ENCODE data around the gene AP3M1.

The AP3M1 gene

DNA sequence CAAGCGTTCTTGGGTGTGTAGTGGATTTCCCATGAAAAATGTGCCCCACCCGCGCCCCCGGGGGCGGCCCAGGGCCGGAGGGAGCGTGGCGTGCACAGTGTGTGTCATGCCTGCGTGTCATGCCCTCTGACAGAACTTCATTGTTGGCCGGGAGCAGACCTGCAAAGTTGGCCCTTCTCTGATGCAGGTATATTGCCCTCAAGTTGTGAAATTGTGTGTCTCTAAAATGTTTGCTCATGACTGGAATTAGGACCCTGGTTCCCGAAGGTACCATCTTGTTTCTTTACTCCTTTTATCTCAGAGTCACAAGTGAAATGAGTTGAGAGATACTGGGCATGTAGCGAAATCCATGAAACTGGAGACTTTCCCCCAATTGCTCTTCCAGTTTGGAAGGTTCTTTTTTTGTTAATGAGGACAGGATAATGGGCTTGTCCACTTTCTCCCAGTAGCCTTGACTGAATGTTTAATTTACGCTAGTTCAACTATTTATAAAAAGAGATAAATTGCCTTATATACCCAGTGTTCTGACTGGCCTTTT, 26.6 kb upstream of the AP3M1 start:
- Histone ChIP-seq H3K27me3 (ENCODE audit: control insufficient read depth, insufficient read depth, low read length) (no peaks in the 10 kb centered on the region), H3K4me1 (ENCODE audit: control insufficient read depth, low read depth, low read length) (peaks cover 12% of the 10 kb centered on the region), H3K9ac (ENCODE audit: low read length) (peak overlapping the region; percentile 87), H3K27ac (ENCODE audit: low read length) (peak overlapping the region; percentile 66), H3K4me3 (ENCODE audit: low read length) (peak overlapping the region; percentile 90), H3K9me3 (ENCODE audit: control insufficient read depth, low read depth, low read length) (no peaks in the 10 kb centered on the region), H3K36me3 (ENCODE audit: control insufficient read depth, low read depth, low read length) (no peaks in the 10 kb centered on the region)

DNA sequence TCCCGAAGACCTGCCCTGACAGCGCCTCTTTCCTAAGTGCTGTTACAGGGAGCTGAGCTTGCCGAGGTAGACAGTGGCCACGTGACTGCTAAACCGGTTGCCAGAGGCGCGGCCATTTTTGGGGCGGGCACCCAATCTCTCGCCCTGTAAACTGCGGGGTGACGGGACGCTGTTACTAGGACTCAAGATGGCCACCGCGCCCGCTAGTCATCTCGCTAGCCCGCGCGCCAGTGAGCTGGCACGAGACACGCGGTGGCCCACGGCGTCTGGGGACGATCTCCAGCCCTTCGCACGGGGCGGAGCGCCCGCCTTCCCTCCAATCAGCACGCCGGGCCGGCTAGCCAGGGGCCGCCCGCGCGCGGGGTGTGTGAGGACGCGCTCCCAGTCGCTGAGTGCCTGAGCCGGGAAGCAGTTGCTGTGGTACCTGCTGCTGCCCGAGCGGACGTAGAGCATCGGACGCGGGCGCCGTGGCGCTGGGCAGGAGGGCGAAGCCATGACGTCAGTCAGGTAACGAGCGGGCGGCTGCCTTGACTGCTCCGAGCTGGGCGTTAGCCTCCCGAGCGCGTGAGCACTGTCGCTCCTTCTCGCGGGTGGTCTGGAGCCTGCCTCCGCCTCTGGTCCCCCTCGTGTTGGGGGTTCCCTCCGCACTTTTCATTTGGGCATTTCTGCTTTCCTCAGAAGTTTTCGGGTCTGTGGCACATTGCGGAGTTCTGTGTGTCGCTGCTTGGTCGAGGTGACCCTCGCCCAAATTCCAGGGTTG, 25.9 kb upstream of the AP3M1 start:
- no peaks in the 10 kb centered on the region for H3K27me3 ChIP-seq (ENCODE audit: control insufficient read depth, insufficient read depth, low read length)
- peak overlapping the region; percentile 87 for H3K9ac ChIP-seq (ENCODE audit: low read length)
- no peaks in the 10 kb centered on the region for H3K36me3 ChIP-seq (ENCODE audit: control insufficient read depth, low read depth, low read length)
- H3K9me3 ChIP-seq (ENCODE audit: control insufficient read depth, low read depth, low read length), result no peaks in the 10 kb centered on the region
- H3K27ac ChIP-seq (ENCODE audit: low read length), result peak overlapping the region; percentile 66
- peaks cover 8% of the 10 kb centered on the region for H3K4me1 ChIP-seq (ENCODE audit: control insufficient read depth, low read depth, low read length)
- peak overlapping the region; percentile 90 for H3K4me3 ChIP-seq (ENCODE audit: low read length)

DNA sequence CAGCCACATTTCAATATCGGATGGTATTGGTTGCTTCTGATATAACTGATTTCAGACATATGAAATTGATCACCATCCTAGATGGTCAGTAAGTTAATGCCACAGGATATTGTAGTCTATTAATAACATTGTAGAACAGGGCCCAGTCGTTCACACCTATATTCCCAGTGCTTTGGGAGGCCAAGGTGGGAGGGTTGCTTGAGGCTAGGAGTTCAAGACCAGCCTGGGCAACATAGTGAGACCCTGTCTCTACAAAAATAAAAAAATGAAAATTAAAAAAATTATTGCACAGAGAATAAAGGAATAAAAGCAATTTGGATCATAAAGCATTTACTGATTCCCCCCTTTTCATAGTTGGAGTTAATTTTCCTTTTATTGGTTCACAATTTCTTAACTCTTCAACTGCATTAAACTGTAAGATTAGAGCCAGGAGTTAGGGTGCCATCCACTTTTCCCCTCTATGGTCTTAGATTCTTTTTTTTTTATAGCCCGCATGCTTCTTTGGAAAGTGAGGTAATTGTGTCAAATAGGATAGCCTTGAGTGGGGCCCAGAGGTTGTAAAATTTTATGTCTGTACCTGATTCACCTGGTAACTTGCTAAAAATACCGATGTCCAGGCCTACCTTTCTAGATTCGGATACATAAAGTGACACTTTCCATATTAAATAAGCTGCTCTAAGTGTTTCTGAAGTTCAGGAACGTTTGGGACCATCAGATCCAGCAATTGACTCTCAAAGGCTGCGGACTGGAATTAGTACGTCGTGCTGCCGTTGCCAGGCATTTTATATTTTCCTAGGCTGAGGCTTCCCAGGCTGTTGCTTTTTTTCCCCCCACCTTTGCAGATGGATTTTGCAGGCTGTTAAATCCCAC, 25.1 kb upstream of the AP3M1 start:
- Histone ChIP-seq H3K27me3 (ENCODE audit: control insufficient read depth, insufficient read depth, low read length) (no peaks in the 10 kb centered on the region), H3K4me1 (ENCODE audit: control insufficient read depth, low read depth, low read length) (peaks cover 5% of the 10 kb centered on the region), H3K4me3 (ENCODE audit: low read length) (peak overlapping the region; percentile 90), H3K27ac (ENCODE audit: low read length) (peak overlapping the region; percentile 19), H3K36me3 (ENCODE audit: control insufficient read depth, low read depth, low read length) (no peaks in the 10 kb centered on the region), H3K9ac (ENCODE audit: low read length) (peak overlapping the region; percentile 87), H3K9me3 (ENCODE audit: control insufficient read depth, low read depth, low read length) (no peaks in the 10 kb centered on the region)

DNA sequence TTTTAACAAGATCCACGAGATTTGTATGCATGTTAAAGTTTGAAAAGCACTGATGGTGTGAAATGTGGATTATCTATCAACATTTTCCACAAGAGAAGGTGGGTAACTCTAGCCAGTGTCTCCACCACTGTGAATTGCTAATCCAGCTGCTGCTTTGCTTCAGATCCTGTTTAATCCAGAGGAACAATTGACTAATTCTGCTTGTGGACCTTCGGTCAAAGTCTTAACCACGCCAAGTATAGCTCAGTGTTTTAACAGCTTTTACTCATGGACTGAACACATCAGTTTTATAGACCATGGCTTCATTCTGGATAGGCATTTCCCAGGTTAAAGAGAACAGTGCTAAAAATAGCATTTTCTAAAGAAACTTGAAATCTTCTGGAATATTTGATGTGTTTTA, 23.9 kb upstream of the AP3M1 start:
- H3K36me3 ChIP-seq (ENCODE audit: control insufficient read depth, low read depth, low read length), result no peaks in the 10 kb centered on the region
- H3K27me3 ChIP-seq (ENCODE audit: control insufficient read depth, insufficient read depth, low read length), result no peaks in the 10 kb centered on the region
- H3K9me3 ChIP-seq (ENCODE audit: control insufficient read depth, low read depth, low read length), result no peaks in the 10 kb centered on the region
- peaks cover 5% of the 10 kb centered on the region for H3K4me1 ChIP-seq (ENCODE audit: control insufficient read depth, low read depth, low read length)
- H3K4me3 ChIP-seq (ENCODE audit: low read length), result no peak overlapping the region
- no peak overlapping the region for H3K27ac ChIP-seq (ENCODE audit: low read length)
- H3K9ac ChIP-seq (ENCODE audit: low read length), result no peak overlapping the region

DNA sequence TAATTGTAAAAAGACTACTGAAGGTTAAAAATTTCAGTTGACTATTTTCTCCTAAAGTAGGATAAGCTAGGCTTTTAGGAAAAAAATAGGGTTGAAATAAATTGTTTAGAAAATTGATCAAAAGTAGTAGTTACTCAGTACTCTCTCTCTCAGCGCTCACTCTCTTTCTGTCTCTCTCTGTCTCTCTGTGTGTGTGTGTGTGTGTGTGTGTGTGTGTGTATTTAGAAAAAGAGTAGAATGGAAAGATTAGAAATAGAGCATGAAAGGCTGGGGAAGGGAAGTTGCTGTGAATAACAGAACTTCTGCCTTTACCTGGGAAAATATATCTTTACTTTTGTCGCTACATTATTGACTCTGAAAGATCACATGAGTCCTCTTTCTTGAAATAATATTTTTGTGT, 21.0 kb upstream of the AP3M1 start:
- Histone ChIP-seq H3K4me1 (ENCODE audit: control insufficient read depth, low read depth, low read length) (peaks cover 5% of the 10 kb centered on the region), H3K36me3 (ENCODE audit: control insufficient read depth, low read depth, low read length) (no peaks in the 10 kb centered on the region), H3K9me3 (ENCODE audit: control insufficient read depth, low read depth, low read length) (no peaks in the 10 kb centered on the region), H3K27me3 (ENCODE audit: control insufficient read depth, insufficient read depth, low read length) (no peaks in the 10 kb centered on the region), H3K9ac (ENCODE audit: low read length) (no peak overlapping the region), H3K4me3 (ENCODE audit: low read length) (no peak overlapping the region), H3K27ac (ENCODE audit: low read length) (no peak overlapping the region)

DNA sequence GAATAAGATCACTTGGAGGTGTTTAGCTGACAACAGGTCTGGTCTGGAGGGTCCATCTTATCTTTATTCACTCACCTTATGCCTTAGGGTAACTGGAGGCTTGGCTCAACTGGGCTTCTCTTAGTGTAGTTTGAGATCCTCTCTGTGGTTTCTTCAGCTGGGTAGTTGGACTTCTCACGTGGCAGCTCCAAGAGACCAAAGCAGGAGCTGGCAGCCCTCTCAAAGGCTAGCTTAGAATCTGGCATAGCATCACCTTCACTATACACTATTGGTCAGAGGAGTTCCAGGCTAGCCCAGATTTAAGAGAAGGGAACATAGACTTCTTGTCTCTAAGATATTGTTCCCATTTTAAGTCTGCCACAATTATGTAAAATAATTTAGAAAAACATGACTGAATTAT, 16.8 kb upstream of the AP3M1 start:
- Histone ChIP-seq H3K9ac (ENCODE audit: low read length) (no peak overlapping the region), H3K9me3 (ENCODE audit: control insufficient read depth, low read depth, low read length) (no peaks in the 10 kb centered on the region), H3K4me3 (ENCODE audit: low read length) (no peak overlapping the region), H3K27me3 (ENCODE audit: control insufficient read depth, insufficient read depth, low read length) (no peaks in the 10 kb centered on the region), H3K27ac (ENCODE audit: low read length) (no peak overlapping the region), H3K4me1 (ENCODE audit: control insufficient read depth, low read depth, low read length) (no peaks in the 10 kb centered on the region), H3K36me3 (ENCODE audit: control insufficient read depth, low read depth, low read length) (no peaks in the 10 kb centered on the region)

DNA sequence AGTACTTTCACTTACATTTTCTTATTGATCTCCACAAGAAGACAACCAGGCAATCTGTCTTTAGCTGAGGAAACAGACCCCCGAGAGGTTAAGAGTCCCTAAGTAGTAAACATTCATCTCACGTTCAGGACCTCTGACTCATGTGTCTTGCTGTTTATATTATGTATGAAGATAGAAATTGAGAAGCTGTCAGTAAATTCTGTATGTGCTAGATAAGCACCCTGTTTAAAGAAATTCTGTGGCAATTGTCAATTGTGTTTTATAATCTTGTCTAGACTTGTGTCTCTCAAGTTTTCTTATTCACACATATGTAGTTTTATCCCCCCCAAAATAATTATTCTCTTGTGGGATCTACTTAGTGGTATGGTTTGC, 14.9 kb upstream of the AP3M1 start:
- Histone ChIP-seq H3K4me3 (ENCODE audit: low read length) (no peak overlapping the region), H3K27ac (ENCODE audit: low read length) (no peak overlapping the region), H3K9me3 (ENCODE audit: control insufficient read depth, low read depth, low read length) (no peaks in the 10 kb centered on the region), H3K27me3 (ENCODE audit: control insufficient read depth, insufficient read depth, low read length) (no peaks in the 10 kb centered on the region), H3K4me1 (ENCODE audit: control insufficient read depth, low read depth, low read length) (no peaks in the 10 kb centered on the region), H3K36me3 (ENCODE audit: control insufficient read depth, low read depth, low read length) (no peaks in the 10 kb centered on the region), H3K9ac (ENCODE audit: low read length) (no peak overlapping the region)

DNA sequence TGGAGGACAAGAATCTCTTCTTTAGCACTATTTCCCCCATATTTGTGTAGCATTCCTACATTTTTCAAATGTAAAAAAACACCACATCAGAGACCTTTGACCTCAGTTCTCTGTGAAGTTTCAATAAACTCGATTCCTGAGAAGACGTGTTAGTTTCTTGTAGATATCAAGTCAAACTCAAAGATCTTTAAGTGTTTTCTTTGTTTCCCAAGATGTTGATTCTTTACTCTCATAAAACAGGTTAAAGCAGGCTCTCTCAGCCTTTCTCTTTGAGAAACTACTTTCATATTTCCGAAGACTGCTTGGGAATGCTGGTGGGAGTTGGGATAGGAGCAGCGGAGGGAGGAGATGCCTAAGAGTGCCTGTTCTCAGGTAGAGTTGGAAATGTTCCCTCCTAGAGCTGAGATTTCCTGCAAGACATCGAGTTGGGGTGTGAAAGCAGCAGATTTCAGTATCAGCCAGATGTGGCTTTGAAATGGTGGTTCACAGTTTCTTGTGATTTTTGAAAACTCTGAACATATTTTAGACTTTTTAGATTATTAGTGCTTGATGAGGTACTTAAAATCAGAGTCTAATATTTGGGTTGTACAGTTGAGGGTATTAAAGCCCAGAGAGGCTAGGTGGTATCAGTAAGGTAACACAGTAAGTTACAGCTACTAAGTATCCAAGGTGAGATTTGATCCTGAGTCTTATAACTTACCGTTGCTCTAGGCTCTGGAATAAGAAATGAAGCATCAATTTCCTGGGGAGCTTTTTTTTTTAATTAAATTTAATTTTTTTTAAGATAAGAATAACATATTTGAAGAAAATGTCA, 14.3 kb upstream of the AP3M1 start:
- Histone ChIP-seq H3K4me3 (ENCODE audit: low read length) (no peak overlapping the region), H3K27ac (ENCODE audit: low read length) (no peak overlapping the region), H3K9ac (ENCODE audit: low read length) (no peak overlapping the region), H3K27me3 (ENCODE audit: control insufficient read depth, insufficient read depth, low read length) (no peaks in the 10 kb centered on the region), H3K36me3 (ENCODE audit: control insufficient read depth, low read depth, low read length) (no peaks in the 10 kb centered on the region), H3K4me1 (ENCODE audit: control insufficient read depth, low read depth, low read length) (no peaks in the 10 kb centered on the region), H3K9me3 (ENCODE audit: control insufficient read depth, low read depth, low read length) (no peaks in the 10 kb centered on the region)

DNA sequence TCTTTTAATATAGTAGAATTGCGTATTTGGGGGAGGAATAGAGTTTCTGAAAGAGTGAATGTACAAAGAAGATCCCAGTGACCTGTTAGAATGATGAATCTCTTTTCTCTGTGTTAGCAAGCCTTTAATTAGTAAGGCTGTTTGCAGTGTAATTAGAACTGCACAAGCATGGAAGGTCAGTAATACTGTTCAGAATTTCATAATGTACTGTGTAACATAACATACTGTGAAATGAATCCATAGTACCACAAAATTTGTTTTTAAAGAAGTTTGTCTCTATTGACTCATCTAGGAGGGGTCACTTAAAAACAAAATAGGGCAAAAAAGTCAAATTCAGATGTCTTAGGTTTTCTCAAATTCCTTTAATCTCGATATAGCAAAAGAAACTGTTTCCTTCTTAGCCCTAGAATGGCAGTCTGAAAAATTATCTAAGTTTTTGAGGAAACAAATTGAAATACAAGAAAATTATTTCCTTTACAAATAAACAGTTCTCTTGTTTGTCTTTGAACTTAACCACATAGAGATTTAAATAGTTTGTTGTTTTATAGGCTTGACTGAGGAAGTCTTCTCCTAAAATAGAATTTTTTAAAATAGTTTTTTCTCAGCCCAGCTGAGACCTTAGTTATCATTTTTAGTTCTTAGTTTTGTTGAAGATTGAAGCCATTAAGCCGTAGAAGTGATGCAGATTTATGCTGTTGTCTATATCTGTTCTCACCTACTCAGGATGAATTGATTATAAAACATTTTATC, 12.9 kb upstream of the AP3M1 start:
- Histone ChIP-seq H3K27me3 (ENCODE audit: control insufficient read depth, insufficient read depth, low read length) (no peaks in the 10 kb centered on the region), H3K36me3 (ENCODE audit: control insufficient read depth, low read depth, low read length) (no peaks in the 10 kb centered on the region), H3K27ac (ENCODE audit: low read length) (no peak overlapping the region), H3K4me3 (ENCODE audit: low read length) (no peak overlapping the region), H3K9me3 (ENCODE audit: control insufficient read depth, low read depth, low read length) (no peaks in the 10 kb centered on the region), H3K4me1 (ENCODE audit: control insufficient read depth, low read depth, low read length) (no peaks in the 10 kb centered on the region), H3K9ac (ENCODE audit: low read length) (no peak overlapping the region)

DNA sequence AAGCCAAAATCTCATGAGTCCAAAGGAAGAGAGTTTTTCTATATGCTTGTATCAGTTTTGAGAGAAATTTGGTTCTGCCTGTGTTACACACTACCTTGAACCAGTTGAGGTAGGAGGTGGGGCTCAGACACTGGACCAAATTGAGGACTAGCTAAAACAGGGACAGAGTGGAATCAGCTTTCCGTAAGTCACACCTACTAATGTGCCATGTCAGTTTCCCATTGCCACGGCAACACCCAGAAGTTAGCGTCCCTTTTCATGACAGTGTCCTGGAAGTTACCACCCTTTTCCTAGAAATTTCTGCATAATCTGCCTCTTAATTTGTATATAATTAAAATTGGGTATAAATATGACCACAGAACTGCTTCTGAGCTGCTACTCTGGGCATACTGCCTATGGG, 9.4 kb upstream of the AP3M1 start:
- Histone ChIP-seq H3K4me3 (ENCODE audit: low read length) (no peak overlapping the region), H3K27me3 (ENCODE audit: control insufficient read depth, insufficient read depth, low read length) (no peaks in the 10 kb centered on the region), H3K9ac (ENCODE audit: low read length) (no peak overlapping the region), H3K36me3 (ENCODE audit: control insufficient read depth, low read depth, low read length) (no peaks in the 10 kb centered on the region), H3K9me3 (ENCODE audit: control insufficient read depth, low read depth, low read length) (no peaks in the 10 kb centered on the region), H3K4me1 (ENCODE audit: control insufficient read depth, low read depth, low read length) (no peaks in the 10 kb centered on the region), H3K27ac (ENCODE audit: low read length) (no peak overlapping the region)

DNA sequence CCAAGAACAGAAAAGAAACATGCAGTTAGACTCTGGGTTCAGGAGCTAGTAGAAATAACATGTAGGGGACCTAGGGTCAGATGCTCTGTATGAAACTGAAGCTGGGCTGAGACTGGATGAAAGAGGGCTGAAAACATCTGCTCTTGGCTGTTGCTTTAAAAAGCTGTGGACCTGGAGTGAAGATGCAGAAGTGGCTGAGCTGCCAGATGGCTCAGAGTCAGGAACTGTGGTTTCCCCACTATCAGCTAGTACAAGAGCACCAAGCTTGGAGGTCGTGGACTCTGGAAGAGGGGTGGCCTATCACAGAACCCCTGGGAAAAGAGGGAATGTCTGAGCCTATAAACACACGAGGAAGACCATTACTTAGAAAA, 6.3 kb upstream of the AP3M1 start:
- Histone ChIP-seq H3K27me3 (ENCODE audit: control insufficient read depth, insufficient read depth, low read length) (no peaks in the 10 kb centered on the region), H3K9ac (ENCODE audit: low read length) (no peak overlapping the region), H3K4me1 (ENCODE audit: control insufficient read depth, low read depth, low read length) (no peaks in the 10 kb centered on the region), H3K9me3 (ENCODE audit: control insufficient read depth, low read depth, low read length) (no peaks in the 10 kb centered on the region), H3K27ac (ENCODE audit: low read length) (no peak overlapping the region), H3K36me3 (ENCODE audit: control insufficient read depth, low read depth, low read length) (no peaks in the 10 kb centered on the region), H3K4me3 (ENCODE audit: low read length) (no peak overlapping the region)
